OCI-M1 (cell line): ENCODE results near the gene XRCC6.
"Not testable (repeated sequence)": the region's sequence is repeated elsewhere in the genome, so short reads cannot be mapped to it uniquely, and the experiment has no call there.

Experiments used
- DNase-seq: peaks from one replicate; lab custom pipeline; 2025; lab: John Stamatoyannopoulos, UW

The XRCC6 gene

DNA sequence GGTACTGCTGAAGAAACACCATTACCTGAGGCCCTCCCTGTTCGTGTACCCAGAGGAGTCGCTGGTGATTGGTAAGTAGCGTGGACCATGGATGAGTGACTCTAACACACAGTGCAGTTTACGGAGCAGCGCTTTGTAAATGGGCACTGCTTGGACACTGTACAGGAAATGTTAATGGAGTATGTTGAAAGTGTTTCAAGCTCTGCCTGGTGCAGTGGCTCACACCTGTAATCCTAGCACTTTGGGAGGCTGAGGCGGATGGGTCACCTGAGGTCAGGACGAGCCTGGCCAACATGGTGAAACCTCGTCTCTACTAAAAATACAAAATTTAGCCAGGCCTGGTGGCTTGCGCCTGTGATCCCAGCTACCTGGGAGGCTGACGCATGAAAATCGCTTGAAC, 29.7 kb downstream of the XRCC6 start:
- DNase-seq = no peak

DNA sequence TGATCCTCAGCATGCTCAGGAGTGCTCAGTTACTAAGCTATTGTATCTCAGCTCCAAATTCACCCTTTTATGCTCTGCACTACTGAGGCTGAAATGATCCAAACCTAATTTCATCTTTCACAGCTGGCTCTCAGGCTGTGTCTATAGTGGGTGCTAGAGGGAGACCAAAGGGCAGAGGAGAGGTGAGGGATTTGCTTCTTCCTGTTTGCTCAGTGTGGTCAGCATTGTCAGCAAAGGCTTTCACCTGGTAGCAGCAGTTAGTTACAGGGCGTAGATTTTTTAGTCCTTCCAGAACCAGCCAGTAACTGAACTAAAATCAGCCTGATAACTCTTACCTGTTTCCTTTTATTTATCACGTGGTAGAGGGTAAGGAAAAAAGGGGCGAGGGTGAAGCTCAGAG, 33.2 kb downstream of the XRCC6 start:
- DNase-seq = no peak

DNA sequence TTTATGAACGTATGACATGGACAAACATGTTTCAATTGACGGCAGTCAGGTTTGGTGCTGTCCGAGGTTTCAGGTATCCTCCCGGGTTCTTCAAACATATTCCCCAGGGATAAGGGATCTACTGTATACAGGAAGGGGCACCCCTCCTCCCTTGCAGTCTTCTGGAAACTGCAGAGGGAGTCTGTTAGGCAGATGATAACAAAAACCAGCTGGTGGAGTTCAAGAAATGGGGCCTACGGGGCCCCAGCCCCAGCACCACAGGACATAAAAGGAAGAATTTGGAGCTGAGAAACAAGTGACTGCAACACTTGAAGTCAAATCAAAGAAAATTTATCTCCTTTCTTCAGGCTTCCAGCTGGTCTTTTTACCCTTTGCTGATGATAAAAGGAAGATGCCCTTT, 35.5 kb downstream of the XRCC6 start:
- no peak for DNase-seq

DNA sequence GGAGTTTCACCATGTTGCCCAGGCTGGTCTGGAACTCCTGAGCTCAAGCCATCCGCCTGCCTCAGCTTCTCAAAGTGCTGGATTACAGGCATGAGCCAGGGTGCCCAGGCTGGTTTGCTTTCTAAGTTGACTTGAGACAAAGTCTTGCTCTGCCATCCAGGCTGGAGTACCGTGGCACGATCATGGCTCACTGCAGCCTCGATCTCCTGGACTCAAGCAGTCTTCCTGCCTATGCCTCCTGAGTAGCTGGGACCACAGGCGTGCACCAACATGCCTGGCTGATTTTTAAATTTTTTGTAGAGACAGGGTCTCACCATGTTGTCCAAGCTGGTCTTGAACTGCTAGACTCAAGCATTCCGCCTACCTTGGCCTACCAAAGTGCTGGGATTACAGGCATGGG, 36.6 kb downstream of the XRCC6 start:
- no peak for DNase-seq

DNA sequence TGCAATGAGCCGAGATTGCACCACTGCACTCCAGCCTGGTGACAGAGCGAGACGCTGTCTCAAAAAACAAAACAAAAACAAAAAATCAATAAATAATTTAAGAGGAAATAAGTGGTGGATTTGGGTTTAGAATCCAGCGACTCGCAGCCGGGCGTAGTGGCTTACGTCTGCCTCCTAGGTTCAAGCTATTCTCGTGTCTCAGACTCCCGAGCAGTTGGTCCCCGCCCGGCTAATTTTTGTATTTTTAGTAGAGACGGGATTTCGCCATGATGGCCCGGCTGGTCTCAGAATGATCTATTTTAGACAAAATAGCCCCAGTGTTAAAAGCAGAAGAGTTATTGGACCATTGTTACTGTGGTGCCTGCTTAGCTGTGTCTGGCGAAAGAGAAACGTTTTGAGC, 37.8 kb downstream of the XRCC6 start:
- DNase-seq = no peak

DNA sequence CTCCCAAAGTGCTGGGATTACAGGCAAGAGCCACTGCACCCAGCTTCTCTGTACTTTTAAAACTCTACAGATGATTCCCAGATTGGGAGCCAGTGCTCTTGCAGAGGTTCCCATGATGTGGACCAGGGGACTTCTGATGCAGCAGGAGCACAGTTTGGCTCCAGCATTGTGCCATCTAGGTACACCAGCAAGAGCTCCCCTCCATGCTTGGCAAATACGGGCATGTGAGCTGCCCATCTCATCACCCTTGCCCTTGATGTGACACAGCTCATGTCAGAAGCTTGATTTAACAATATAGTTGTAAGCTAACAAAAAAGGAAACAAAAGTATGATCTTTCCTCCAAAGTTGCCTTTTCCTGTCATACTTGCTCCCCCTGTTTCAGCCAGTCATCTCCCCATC, 38.8 kb downstream of the XRCC6 start:
- no peak for DNase-seq

DNA sequence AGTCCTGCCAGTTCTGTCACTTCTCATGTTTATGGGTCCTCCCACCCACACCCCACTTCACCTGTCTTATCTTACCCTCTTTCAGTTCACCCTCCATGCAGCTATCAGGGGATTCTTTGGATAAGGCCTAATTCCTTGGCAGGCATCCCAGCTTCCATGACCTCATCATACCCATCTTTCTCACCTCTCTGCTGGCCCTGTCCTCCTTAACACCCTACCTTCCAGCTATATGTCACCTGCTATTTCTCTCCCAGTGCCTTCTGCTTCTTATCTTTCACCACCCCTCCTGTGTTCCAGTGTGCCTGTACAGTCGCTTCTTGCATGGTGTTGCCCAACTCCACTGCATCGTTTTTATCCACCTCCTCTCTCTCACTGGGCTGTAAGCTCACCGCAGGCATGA, 39.3 kb downstream of the XRCC6 start:
- DNase-seq = no peak

DNA sequence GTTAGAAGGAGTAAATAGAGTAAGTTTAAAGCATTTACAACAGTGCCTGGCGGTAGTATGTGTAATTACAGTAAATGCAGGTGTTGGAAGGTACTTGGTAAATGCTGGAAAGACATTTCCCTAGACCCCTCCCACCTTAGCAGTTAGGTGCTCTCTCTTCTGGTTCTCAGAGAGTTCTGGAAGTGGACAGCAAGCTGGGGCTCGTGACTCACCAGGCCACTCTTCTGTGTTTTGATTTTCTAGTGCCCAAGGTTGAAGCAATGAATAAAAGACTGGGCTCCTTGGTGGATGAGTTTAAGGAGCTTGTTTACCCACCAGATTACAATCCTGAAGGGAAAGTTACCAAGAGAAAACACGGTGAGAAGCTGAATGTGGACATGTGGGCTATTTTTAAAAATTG, 40.0 kb downstream of the XRCC6 start:
- no peak for DNase-seq

DNA sequence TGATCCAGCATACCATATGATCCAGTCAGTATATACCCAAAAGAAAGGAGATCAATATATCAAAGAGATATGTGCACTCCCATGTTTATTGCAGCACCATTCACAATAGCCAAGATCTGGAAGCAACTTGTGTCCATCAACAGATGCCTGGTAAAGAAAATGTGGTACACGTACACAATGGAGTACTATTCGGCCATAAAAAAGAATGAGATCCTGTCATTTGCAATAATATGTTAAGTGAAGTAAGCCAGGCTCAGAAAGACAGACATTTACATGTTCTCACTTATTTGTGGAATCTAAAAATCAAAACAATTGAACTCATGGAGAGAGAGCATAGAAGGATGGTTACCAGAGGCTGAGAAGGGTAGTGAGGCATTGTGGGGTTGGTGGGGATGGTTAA, 40.6 kb downstream of the XRCC6 start:
- DNase-seq = no peak

DNA sequence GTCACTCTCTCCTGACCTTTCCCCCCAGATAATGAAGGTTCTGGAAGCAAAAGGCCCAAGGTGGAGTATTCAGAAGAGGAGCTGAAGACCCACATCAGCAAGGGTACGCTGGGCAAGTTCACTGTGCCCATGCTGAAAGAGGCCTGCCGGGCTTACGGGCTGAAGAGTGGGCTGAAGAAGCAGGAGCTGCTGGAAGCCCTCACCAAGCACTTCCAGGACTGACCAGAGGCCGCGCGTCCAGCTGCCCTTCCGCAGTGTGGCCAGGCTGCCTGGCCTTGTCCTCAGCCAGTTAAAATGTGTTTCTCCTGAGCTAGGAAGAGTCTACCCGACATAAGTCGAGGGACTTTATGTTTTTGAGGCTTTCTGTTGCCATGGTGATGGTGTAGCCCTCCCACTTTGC, 42.5 kb downstream of the XRCC6 start:
- not testable (repeated sequence) for DNase-seq

DNA sequence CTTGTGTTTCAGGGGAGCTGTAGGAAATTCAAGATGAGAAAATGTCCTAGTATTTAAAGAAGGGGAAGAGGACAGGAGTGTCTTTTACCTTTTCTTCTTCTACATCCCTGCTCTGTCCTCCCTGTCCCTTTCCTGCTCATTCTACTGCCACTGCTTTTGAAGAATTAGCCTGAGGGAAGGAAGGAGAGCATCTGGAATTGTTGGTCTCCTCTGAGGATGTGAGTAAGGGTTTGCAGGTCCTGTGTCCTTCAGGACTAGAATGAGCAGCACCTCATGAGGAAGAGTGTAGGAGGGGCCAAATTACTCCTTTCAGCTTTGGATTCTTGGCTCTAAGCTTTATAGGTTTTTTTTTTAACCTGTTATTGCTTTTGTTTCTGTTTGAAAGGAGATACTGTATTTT, 43.4 kb downstream of the XRCC6 start:
- no peak for DNase-seq

DNA sequence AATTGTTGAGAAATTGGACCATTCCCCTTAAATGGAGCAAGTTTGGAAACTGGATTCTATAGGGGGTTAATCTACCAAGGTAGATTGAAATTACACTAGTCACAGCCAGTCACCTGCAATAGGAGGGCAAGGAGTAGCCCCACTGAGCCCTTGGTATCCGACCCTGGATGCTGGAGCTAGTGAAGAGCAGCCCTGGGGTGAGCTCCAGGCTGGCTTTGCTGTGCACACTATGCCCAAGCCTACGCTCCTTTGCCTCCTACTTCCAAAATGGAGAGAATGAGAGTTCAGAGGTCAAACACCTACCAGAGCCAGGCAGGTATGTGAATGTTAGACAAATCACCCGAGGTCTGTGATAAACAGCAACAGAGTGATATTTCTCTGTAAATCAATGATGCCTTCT, 43.9 kb downstream of the XRCC6 start:
- DNase-seq = no peak

DNA sequence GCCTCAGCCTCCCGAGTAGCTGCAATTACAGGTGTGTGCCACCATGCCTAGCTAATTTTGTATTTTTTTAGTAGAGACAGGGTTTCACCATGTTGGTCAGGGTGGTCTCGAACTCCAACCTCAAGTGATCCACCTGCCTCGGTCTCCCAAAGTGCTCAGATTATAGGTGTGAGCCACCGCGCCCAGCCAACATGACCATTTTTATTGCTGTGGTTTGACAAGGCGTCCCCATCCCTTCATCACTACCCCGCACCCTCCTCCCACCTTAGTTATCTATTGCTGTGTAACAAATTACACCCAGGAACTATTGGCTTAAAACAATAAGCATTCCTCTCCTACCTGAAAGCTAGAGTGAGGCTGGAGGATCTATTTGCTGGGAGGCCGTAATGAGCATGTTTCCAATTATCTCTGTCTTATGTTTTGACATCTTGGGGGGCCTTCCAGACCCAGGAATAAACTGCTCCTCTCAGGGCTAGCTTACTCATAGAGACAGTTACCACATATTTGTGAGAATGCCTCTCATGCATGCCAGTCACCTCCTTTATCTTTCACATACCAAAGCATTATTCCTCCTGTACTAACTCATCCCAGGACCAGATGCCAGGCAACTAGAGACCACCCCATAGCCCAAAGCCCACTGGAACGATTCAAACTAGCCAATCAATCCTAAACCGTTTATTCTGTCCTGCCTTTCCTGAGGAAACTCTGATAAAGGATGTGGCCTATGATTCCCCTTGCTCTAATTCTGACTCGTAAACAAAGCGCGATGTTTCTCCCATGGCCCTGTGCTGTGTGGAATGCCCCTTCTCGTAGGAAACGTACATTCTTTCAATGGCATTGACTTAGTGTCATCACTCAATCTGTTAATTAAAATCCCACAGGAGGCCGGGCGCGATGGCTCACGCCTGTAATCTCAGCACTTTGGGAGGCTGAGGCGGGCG, 48.1 kb downstream of the XRCC6 start:
- no peak for DNase-seq

DNA sequence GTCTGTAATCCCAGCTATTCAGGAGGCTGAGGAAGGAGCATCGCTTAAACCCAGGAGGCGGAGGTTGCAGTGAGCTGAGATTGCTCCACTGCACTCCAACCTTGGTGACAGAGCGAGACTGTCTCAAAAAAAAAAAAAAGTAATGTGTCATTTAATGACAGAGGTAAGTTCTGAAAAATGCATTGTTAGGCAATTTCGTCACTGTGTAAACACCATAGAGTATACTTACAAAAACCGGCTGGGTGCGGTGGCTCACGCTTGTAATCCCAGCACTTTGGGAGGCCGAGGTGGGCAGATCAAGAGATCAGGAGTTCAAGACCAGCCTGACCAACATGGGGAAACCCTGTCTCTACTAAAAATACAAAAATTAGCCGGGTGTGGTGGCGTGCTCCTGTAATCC, 51.0 kb downstream of the XRCC6 start:
- not testable (repeated sequence) for DNase-seq

DNA sequence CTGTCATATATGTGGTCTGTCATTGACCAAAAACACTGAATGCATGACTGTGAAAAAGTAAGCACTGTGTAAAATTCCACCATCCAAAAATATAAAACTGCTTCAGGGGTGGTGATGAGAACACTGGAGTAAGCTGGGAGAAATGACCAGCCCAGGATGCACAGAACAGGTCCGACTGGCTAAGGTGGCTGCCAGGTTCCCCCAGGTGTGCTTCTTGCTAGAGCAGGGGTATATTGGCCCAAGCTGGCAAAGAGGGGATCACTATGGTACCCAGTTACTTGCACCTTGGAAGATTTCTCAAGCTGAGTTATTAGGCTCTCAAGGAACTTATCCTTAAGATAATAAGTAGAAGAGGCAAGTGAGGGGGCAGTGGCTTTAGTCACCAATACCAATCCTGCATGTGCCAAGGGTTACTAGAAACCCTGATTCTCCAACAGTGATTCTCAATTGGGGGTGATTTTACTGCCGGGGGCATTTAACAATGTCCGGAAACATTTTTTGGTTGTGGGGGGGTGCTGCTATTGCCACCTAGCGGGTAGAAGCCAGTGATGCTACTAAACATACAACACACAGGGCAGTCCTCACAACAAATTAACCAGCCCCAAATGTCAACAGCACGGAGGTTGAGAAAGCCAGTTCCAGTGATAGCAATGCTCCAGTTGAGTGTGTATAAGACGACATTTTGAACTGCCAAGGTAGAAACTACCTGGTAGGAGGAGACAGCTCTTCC, 51.9 kb downstream of the XRCC6 start:
- no peak for DNase-seq

DNA sequence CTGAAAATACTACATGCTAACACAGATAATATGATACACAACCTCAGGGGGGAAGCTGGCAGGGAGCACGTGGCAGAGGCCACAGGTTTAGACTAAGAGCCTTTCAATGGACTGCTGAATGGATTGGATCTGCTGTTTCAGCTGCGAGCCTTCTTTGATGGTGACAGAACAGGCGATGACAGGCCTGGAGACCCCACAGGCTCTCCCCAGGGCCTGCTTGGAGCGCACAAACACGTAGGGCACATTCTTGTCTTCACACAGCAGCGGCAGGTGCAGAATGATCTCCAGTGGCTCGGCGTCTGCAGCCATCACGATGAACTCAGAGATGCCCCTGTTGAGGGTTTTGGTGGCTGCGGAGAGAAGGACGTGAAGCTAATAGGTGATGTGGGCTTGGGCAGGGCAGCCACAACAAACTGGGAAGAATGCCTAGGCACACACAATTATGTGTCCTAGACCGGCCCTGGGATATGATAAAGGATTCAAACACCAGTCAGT, 53.8 kb downstream of the XRCC6 start:
- DNase-seq = no peak

DNA sequence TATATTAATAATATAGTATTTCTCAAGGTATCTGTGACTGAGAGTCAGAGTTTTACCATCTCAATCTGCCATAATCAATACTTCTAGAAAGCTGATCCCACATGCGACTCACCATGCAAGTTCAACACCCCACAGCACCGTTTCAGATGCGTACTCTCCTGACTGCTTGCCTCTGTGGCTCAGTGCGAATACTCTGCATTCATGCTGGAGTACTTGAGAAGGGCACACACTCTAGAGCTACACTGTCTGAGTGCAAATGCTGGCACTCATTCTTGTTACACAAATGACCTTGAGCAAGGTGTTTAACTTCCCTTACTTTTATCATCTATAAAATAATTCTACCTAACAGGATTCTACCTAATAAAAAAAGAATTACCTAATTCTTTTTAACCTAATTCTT, 55.0 kb downstream of the XRCC6 start:
- no peak for DNase-seq

DNA sequence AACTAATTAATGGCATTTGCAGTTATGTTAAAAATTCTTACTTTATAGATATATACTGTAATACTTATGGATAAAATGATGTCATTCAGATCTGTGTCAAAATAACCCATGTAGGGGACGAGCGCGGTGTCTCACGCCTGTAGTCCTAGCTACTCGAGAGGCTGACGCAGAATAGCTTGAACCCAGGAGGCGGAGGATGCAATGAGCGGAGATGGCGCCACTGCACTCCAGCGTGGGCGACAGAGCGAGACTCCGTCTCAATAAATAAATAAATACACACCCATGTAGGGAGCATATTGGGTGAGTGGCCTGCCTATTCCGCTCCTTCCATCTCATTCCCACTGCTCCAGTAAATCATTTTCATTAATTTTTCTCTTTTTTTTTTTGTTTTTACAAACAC, 60.5 kb downstream of the XRCC6 start:
- DNase-seq = peak; percentile 23

DNA sequence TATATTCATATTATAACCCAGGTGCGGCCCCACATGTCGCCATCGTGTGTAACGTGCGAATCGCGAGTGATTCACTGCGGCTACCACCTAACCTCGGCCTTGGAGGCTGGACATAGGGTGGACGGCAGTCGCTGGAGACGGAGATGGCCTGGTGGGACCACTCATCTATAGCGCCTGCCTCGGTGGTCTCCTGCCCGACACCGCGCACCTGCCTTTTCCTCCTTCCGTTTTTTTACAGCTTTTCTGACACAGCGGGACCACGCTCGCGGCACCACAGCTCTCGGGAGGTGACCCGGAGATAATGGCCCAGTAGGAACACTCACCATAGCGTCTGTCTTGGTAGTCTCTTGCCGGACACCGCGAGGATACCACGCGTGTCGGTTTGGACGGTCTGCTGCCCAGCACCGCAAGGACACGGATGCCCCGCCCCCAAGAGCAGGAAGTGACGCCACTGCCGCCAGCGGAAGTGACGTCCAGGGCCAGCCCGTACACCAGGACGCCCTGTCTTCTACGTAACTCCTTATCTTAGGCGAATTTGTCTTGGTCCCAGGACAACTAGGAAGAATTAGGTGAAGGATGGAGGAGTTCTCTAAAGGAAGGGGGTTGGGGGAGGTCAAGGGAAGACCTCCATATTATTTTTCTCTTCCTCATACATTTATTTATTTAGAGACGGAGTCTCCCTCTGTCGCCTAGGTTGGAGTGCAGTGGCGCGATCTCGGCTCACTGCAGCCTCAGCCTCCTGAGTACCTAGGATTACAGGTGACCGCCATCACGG, 61.1 kb downstream of the XRCC6 start:
- DNase-seq = peak; percentile 94

DNA sequence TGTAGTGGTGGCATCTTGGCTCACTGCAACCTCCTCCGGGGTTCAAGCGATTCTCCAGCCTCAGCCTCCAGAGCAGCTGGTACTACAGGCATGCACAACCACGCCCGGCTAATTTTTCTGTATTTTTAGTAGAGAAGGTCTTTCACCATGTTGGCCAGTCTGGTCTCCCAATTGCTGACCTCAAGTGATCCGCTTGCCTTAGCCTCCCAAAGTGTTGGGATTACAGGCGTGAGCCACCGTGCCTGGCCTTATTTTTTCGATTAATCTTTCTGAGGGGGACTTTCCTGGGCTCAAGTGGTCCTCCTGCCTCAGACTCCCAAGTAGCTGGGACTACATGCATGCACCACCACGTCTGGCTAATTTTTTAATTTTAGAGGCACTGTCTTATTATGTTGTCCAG, 62.0 kb downstream of the XRCC6 start:
- DNase-seq = no peak

DNA sequence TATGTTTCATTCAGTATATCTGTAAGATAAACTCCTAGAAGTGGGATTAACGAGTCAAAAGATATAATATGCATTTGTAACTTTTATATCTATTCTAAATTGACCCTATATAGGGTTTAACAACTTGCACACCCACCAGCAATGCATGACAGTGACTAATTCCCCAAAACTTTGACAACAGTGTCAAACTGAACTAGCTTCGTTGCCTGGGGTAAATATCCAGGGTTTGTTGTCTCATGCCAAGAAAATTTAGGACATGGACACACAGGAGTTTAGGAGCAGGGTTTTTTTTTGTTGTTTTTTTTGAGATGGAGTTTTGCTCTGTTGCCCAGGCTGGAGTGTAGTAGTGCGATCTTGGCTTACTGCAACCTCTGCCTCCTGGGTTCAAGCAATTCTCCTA, 62.5 kb downstream of the XRCC6 start:
- no peak for DNase-seq

DNA sequence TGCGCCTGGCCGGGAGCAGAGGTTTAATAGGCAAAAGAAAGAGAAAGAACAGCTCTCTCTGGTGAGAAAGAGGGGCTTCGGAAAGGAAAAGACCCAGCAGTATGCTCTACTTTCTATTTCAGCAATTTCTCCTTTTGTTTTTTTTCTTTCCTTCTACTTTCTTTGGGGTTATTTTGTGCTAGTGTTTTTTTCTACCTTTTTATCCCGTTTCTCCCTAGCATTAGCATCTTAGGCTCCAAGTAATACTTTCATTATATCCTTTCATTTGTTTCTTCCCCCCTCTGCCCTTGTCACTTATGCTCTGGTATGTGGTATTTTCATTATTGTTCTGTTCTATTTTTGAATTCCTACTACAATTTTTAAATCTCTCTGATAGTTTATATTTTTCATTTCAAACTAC, 63.1 kb downstream of the XRCC6 start:
- DNase-seq = no peak

DNA sequence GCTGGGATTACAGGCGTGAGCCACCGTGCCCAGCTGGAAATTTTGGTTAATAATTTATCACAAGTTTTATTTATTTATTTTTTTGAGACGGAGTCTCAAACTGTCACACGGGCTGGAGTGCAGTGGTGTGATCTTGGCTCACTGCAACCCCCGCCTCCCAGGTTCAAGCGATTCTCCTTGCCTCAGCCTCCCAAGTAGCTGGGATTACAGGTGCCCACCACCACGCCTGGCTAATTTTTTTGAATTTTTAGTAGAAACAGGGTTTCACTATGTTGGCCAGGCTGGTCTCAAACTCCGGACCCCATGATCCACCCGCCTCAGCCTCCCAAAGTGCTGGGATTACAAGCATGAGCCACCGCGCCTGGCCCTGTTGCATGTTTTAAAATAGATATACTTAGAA, 65.8 kb downstream of the XRCC6 start:
- DNase-seq = not testable (repeated sequence)
